IMR-90 (cell line): ENCODE results near the gene HAUS3. TPM values are rescaled to one million over a fixed set of nuclear protein-coding genes. Genes with fewer than 3 reads are reported as not detected.

Experiments used
- ATAC-seq: fragments of 200-7000 bp; cut with Tn5 transposase; 2 replicates; pipeline ENCODE4 v1.9.1; 2020; ENCODE audit warnings: low read depth, mild to moderate bottlenecking, moderate library complexity
- BruUV-seq: library from RNA; stranded (reverse); fragments of 400-500 nt; replicated peaks from 2 replicates; lab custom pipeline; 2021; lab: Mats Ljungman, UMichigan
- CTCF ChIA-PET: fragments of 300-600 bp; formaldehyde crosslinking; extraction: SDS; loops from one replicate; lab custom pipeline; 2021; ENCODE audit warnings: antibody characterized with exemption; lab: Yijun Ruan, JAX
- POLR2A ChIA-PET: fragments of 300-600 bp; sonication (Branson Sonifier 250); formaldehyde crosslinking; loops from one replicate; lab custom pipeline; 2022; ENCODE audit warnings: antibody characterized with exemption; ENCODE audit not compliant: unreplicated experiment; lab: Charles Lee
- DNase-seq: peaks from one replicate; pipeline ENCODE4 v3.0.0; 2013
- H2AFZ ChIP-seq: replicated peaks from 2 replicates; pipeline ENCODE3; 2013; ENCODE audit warnings: low read length, mild to moderate bottlenecking; ENCODE audit not compliant: poor library complexity
- H2AK5ac ChIP-seq: 2 replicates; pipeline ENCODE4 v1.6.1; 2013; ENCODE audit warnings: low read depth, low read length, inconsistent platforms
- H2AK9ac ChIP-seq: replicated peaks from 2 replicates; pipeline ENCODE3; 2013; ENCODE audit warnings: mild to moderate bottlenecking, low read depth, low read length, moderate library complexity; ENCODE audit not compliant: poor library complexity
- H2BK120ac ChIP-seq: 2 replicates; pipeline ENCODE4 v1.6.1; 2013; ENCODE audit warnings: low read depth, low read length, inconsistent platforms
- H2BK15ac ChIP-seq: 3 replicates; pipeline ENCODE4 v1.6.1; 2013; ENCODE audit warnings: low read depth, low read length, inconsistent platforms
- H2BK20ac ChIP-seq: 2 replicates; pipeline ENCODE4 v1.6.1; 2013; ENCODE audit warnings: low read depth, mild to moderate bottlenecking, inconsistent platforms, low read length, moderate library complexity
- H2BK5ac ChIP-seq: 2 replicates; pipeline ENCODE4 v1.6.1; 2013; ENCODE audit warnings: mild to moderate bottlenecking, low read depth, low read length, inconsistent platforms; ENCODE audit not compliant: poor library complexity, severe bottlenecking
- H3K14ac ChIP-seq: replicated peaks from 2 replicates; pipeline ENCODE4 v1.6.1; 2013; ENCODE audit warnings: low read depth, low read length, inconsistent platforms
- H3K18ac ChIP-seq: 2 replicates; pipeline ENCODE4 v1.6.1; 2013; ENCODE audit warnings: low read depth, low read length, control low read depth
- H3K23ac ChIP-seq: 2 replicates; pipeline ENCODE4 v1.6.1; 2013; ENCODE audit warnings: low read depth, low read length, inconsistent platforms
- H3K27ac ChIP-seq: 2 replicates; pipeline ENCODE4 v1.5.1; 2013; ENCODE audit warnings: mild to moderate bottlenecking, control low read depth, low read length; ENCODE audit not compliant: insufficient read depth
- H3K27me3 ChIP-seq: 2 replicates; pipeline ENCODE4 v1.6.1; 2013; ENCODE audit warnings: low read length; ENCODE audit not compliant: control insufficient read depth, insufficient read depth
- H3K36me3 ChIP-seq: 2 replicates; pipeline ENCODE4 v1.6.1; 2013; ENCODE audit warnings: low read length, mixed read lengths; ENCODE audit not compliant: control insufficient read depth, insufficient read depth
- H3K4ac ChIP-seq: 2 replicates; pipeline ENCODE4 v1.6.1; 2013; ENCODE audit warnings: low read depth, low read length, inconsistent platforms
- H3K4me1 ChIP-seq: 2 replicates; pipeline ENCODE4 v1.6.1; 2013; ENCODE audit warnings: low read length, mixed read lengths; ENCODE audit not compliant: control insufficient read depth, insufficient read depth
- H3K4me2 ChIP-seq: 2 replicates; pipeline ENCODE4 v1.6.1; 2013; ENCODE audit warnings: low read depth, mild to moderate bottlenecking, control low read depth, low read length, moderate library complexity
- H3K4me3 ChIP-seq: 2 replicates; pipeline ENCODE4 v1.5.1; 2013; ENCODE audit warnings: low read depth, mild to moderate bottlenecking, control low read depth, low read length, moderate library complexity; ENCODE audit not compliant: insufficient read depth
- H3K56ac ChIP-seq: 2 replicates; pipeline ENCODE4 v1.6.1; 2013; ENCODE audit warnings: low read length, inconsistent platforms; ENCODE audit not compliant: insufficient read depth; ENCODE audit errors: extremely low read depth
- H3K79me1 ChIP-seq, 2 experiments: 2 replicates each; pipeline ENCODE4 v1.6.1; 2013; ENCODE audit warnings: low read length in 2 of 2, inconsistent platforms in 1 of 2, low read depth in 1 of 2
- H3K9ac ChIP-seq: 2 replicates; pipeline ENCODE4 v1.6.1; 2013; ENCODE audit warnings: low read depth, low read length, control low read depth
- H3K9me1 ChIP-seq: 2 replicates; pipeline ENCODE4 v1.6.1; 2013; ENCODE audit warnings: low read length, inconsistent platforms; ENCODE audit not compliant: insufficient read depth
- H3K9me3 ChIP-seq: 2 replicates; pipeline ENCODE4 v1.6.1; 2013; ENCODE audit warnings: low read length; ENCODE audit not compliant: control insufficient read depth, insufficient read depth
- H4K20me1 ChIP-seq: 2 replicates; pipeline ENCODE4 v1.6.1; 2013; ENCODE audit warnings: low read length, inconsistent platforms; ENCODE audit not compliant: insufficient read depth
- H4K5ac ChIP-seq: 2 replicates; pipeline ENCODE4 v1.6.1; 2013; ENCODE audit warnings: mild to moderate bottlenecking, low read depth, low read length, control low read depth
- H4K8ac ChIP-seq, 2 experiments: 2 replicates each; pipeline ENCODE4 v1.6.1; 2013; ENCODE audit warnings: low read depth in 2 of 2, low read length in 2 of 2, control low read depth in 1 of 2, inconsistent platforms in 1 of 2
- H4K91ac ChIP-seq: 2 replicates; pipeline ENCODE4 v1.6.1; 2013; ENCODE audit warnings: low read depth, low read length, inconsistent platforms; ENCODE audit not compliant: insufficient read depth
- FOS ChIP-seq: fragments of 150-350 bp; IDR thresholded peaks from 2 replicates; pipeline ENCODE4 v1.6.1; 2016; ENCODE audit warnings: low read depth, low read length
- NFE2L2 ChIP-seq: fragments of 150-350 bp; IDR thresholded peaks from 2 replicates; pipeline ENCODE4 v1.6.1; 2016; ENCODE audit warnings: low read depth, mild to moderate bottlenecking, low read length
- RCOR1 ChIP-seq: IDR thresholded peaks from 2 replicates; pipeline ENCODE4 v1.6.1; 2012; ENCODE audit warnings: mild to moderate bottlenecking, low read length, improper control_type of control experiment; ENCODE audit not compliant: insufficient replicate concordance
- WGBS, 2 experiments: methylation state at CpG; one replicate each; pipeline versions ENCODE4 v1.1.5 to v1.1.7; 2013; ENCODE audit warnings: missing lambda C conversion rate in 2 of 2; ENCODE audit not compliant: insufficient read length in 1 of 2; ENCODE audit errors: extremely low coverage in 2 of 2; 5-methylcytosine and 5-hydroxymethylcytosine counted together
- dilution Hi-C: fragments of 300-500 bp; cut with HindIII; formaldehyde crosslinking; loops from one replicate; pipeline ENCODE4 v1.14.3; 2018; ENCODE audit warnings: low sequenced_read_pairs; ENCODE audit not compliant: unreplicated experiment
- in situ Hi-C: fragments of 300-500 bp; cut with MboI; formaldehyde crosslinking; loops from 3 replicates; pipeline ENCODE4 v1.14.3; 2019; ENCODE audit warnings: low sequenced_read_pairs, inconsistent platforms, mixed read lengths
- intact Hi-C: fragments of 100-400 bp; cut with micrococcal nuclease; formaldehyde crosslinking; loops from 2 replicates; pipeline ENCODE4 v1.10.0; 2022
- polyA plus RNA-seq, 3 experiments: library from polyadenylated mRNA; depleted of rRNA; stranded (reverse); fragments of >200 nt; gene quantifications; 2 replicates each; pipeline ENCODE4 v1.2.3, GENCODE V29; 2012; ENCODE audit warnings: low replicate concordance in 1 of 3
- total RNA-seq: library from RNA; depleted of rRNA; stranded (reverse); fragments of >200 nt; gene quantifications from 2 replicates; pipeline ENCODE4 v1.2.3, GENCODE V29; 2012

HAUS3 gene
- total and polyA plus RNA-seq, 2 of the 4 experiments (the other 2 are of a cell fraction) = 4.3 to 4.8 TPM

- Histone ChIP-seq H2BK120ac (no peak overlapping the region), H3K79me1 (0 out of 4 replicates have a peak, but pooled peaks cover 2 to 7% of the 10 kb centered on the region in 2 experiments), H4K8ac (no peak overlapping the region), H3K4me2 (no peak overlapping the region), H4K91ac (no peak overlapping the region), H3K18ac (no peak overlapping the region), H3K4ac (no peak overlapping the region), H3K4me3 (no peak overlapping the region), H3K23ac (no peak overlapping the region), H4K20me1 (peaks cover 10% of the 10 kb centered on the region; the same call in 1 of the 2 replicates), H3K36me3 (peaks cover 25% of the 10 kb centered on the region; the same call in 1 of the 2 replicates), H3K27me3 (no peaks in the 10 kb centered on the region), H2BK5ac (no peak overlapping the region), H2AFZ (no peak overlapping the region), H3K56ac (no peak overlapping the region), H3K9me1 (0 out of 2 replicates have a peak, but pooled peaks cover 3% of the 10 kb centered on the region), H2AK5ac (no peak overlapping the region), H3K14ac (no peak overlapping the region), H2BK20ac (no peak overlapping the region), H2BK15ac (no peak overlapping the region), H4K5ac (no peak overlapping the region), H3K9ac (no peak overlapping the region), H2AK9ac (no peak overlapping the region), H3K4me1 (peaks cover 3% of the 10 kb centered on the region; the same call in 1 of the 2 replicates), H3K9me3 (no peaks in the 10 kb centered on the region), H3K27ac (no peak overlapping the region)
- no peak for ATAC-seq
- in situ Hi-C loops (no loop called here), intact Hi-C loops (no loop called here), dilution Hi-C loops (no loop called here)
- no peak for DNase-seq
- BruUV-seq = no TSS peak
- no peak for TF ChIP-seq FOS
- no peak for TF ChIP-seq RCOR1
- no peak for TF ChIP-seq NFE2L2
- POLR2A ChIA-PET = no interaction called here
- 71% methylated on average over 4 of the region's 7 CpGs; no CpG with 5 or more reads in 1 of the 2 experiments for WGBS, 2 experiments
- CTCF ChIA-PET = no interaction called here
These were observed 3.9 kb upstream of the HAUS3 start for GRCh38 chr4:2245787-2246275.
